GM12875 (cell line): Measurements from ENCODE around the gene GJC2.

ENCODE experiments used
- H3K4me3 ChIP-seq: one replicate; pipeline ENCODE4 v1.5.1; 2011; ENCODE audit warnings: low read depth, low read length, control low read depth
- CTCF ChIP-seq: IDR thresholded peaks from 2 replicates; pipeline ENCODE4 v1.5.1; 2011; ENCODE audit warnings: low read depth, mild to moderate bottlenecking, control low read depth, inconsistent platforms, low read length, moderate library complexity, borderline replicate concordance; ENCODE audit not compliant: insufficient read depth

GJC2 gene

GRCh38 chr1:228117335-228117734 lies 32.4 kb upstream of the GJC2 start:
- H3K4me3 ChIP-seq: no peak overlapping the region
- TF ChIP-seq CTCF: no peak

GRCh38 chr1:228118040-228118439 lies 31.7 kb upstream of the GJC2 start:
- no peak overlapping the region for H3K4me3 ChIP-seq

GRCh38 chr1:228120351-228120750 lies 29.4 kb upstream of the GJC2 start:
- no peak overlapping the region for H3K4me3 ChIP-seq
- no peak for TF ChIP-seq CTCF

More at GRCh38 chr1:228118040-228118439, 31.7 kb upstream of the GJC2 start:
- TF ChIP-seq CTCF: no peak

GRCh38 chr1:228120857-228121489 lies 28.8 kb upstream of the GJC2 start:
- no peak overlapping the region for H3K4me3 ChIP-seq
- TF ChIP-seq CTCF: no peak

GRCh38 chr1:228122921-228123441 lies 26.7 kb upstream of the GJC2 start:
- no peak for TF ChIP-seq CTCF
- H3K4me3 ChIP-seq: no peak overlapping the region

- no peak for TF ChIP-seq CTCF
These were observed 26.2 kb upstream of the GJC2 start for GRCh38 chr1:228123505-228123904.

GRCh38 chr1:228125185-228125584 lies 24.5 kb upstream of the GJC2 start:
- TF ChIP-seq CTCF: no peak
- no peak overlapping the region for H3K4me3 ChIP-seq

More at GRCh38 chr1:228123505-228123904, 26.2 kb upstream of the GJC2 start:
- no peak overlapping the region for H3K4me3 ChIP-seq
